Activated B cell treated with CpG ODN at 0.5 μM for 24 hours (primary cell): ENCODE measurements around the gene TEX11. TPM values are rescaled to one million over a fixed set of nuclear protein-coding genes. Genes with fewer than 3 reads are reported as not detected.

Experiments used
- ATAC-seq: fragments of 200-7000 bp; cut with Tn5 transposase; one replicate; pipeline ENCODE4 v1.10.0; 2021; ENCODE audit warnings: low read depth, mild to moderate bottlenecking, moderate library complexity
- CTCF ChIA-PET: fragments of 350-600 bp; sonication (Branson Sonifier 250); formaldehyde crosslinking; loops from one replicate; lab custom pipeline; 2021; ENCODE audit warnings: antibody characterized with exemption; lab: Charles Lee
- POLR2A ChIA-PET: fragments of 350-600 bp; sonication (Branson Sonifier 250); formaldehyde crosslinking; loops from one replicate; lab custom pipeline; 2021; ENCODE audit warnings: antibody characterized with exemption; lab: Charles Lee
- DNase-seq: peaks from one replicate; pipeline ENCODE4 v3.0.0; 2022
- H3K27ac Mint-ChIP-seq: one replicate; pipeline ENCODE4 v1.8.0; 2020; ENCODE audit warnings: mixed read lengths
- H3K27me3 Mint-ChIP-seq: one replicate; pipeline ENCODE4 v1.8.0; 2021; ENCODE audit warnings: mixed read lengths
- H3K36me3 Mint-ChIP-seq: one replicate; pipeline ENCODE4 v1.8.0; 2021; ENCODE audit warnings: low read depth, mixed read lengths
- H3K4me1 Mint-ChIP-seq: one replicate; pipeline ENCODE4 v1.8.0; 2021; ENCODE audit warnings: mixed read lengths
- H3K4me3 Mint-ChIP-seq: one replicate; pipeline ENCODE4 v1.8.0; 2020; ENCODE audit warnings: mild to moderate bottlenecking, mixed read lengths
- H3K9me3 Mint-ChIP-seq: one replicate; pipeline ENCODE4 v1.8.0; 2020; ENCODE audit warnings: mixed read lengths
- intact Hi-C: fragments of 100-400 bp; cut with micrococcal nuclease; formaldehyde crosslinking; loops from one replicate; pipeline ENCODE4 v1.15.1; 2024
- total RNA-seq: library from RNA; stranded (reverse); gene quantifications from 2 replicates; pipeline ENCODE4 v1.2.3, GENCODE V29; 2022
- TF ChIP-seq, protein P1 (sequence below): fragments of 200-600 bp; IDR thresholded peaks from one replicate; pipeline ENCODE4 v1.8.0; 2022; ENCODE audit warnings: antibody characterized with exemption, mild to moderate bottlenecking

Gene TEX11
- total RNA-seq, 1 donor from 2014 or later, result not detected

DNA sequence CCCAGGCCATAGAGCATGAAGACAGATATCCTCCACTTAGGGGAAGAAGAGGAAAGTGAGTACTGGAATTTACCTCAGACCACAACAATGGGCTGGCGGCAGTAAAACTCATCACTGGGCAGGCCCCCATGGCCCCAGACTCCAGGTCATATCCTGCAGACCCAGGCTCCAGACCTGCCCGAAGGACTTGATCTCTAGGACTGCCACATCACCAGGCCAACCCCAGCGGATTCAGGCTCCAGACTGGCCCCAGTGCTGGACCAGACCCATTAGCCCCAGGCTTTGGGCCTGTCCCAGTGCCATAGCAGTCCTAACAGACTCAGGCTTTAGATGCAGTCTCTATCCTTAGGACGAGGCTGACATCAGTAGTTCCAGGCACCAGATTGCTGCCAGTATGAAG, 273.3 kb downstream of the TEX11 start:
- TF ChIP-seq, protein P1, sequence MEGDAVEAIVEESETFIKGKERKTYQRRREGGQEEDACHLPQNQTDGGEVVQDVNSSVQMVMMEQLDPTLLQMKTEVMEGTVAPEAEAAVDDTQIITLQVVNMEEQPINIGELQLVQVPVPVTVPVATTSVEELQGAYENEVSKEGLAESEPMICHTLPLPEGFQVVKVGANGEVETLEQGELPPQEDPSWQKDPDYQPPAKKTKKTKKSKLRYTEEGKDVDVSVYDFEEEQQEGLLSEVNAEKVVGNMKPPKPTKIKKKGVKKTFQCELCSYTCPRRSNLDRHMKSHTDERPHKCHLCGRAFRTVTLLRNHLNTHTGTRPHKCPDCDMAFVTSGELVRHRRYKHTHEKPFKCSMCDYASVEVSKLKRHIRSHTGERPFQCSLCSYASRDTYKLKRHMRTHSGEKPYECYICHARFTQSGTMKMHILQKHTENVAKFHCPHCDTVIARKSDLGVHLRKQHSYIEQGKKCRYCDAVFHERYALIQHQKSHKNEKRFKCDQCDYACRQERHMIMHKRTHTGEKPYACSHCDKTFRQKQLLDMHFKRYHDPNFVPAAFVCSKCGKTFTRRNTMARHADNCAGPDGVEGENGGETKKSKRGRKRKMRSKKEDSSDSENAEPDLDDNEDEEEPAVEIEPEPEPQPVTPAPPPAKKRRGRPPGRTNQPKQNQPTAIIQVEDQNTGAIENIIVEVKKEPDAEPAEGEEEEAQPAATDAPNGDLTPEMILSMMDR, result no peak
- Mint-ChIP-seq H3K27ac (no peak overlapping the region), H3K27me3 (peaks cover 3% of the 10 kb centered on the region), H3K36me3 (no peaks in the 10 kb centered on the region), H3K4me3 (no peak overlapping the region), H3K9me3 (peaks cover 2% of the 10 kb centered on the region), H3K4me1 (no peaks in the 10 kb centered on the region)
- no peak for DNase-seq
- ChIA-PET POLR2A (no interaction called here), CTCF (no interaction called here)
- intact Hi-C loops, result no loop called here
- ATAC-seq, result no peak

DNA sequence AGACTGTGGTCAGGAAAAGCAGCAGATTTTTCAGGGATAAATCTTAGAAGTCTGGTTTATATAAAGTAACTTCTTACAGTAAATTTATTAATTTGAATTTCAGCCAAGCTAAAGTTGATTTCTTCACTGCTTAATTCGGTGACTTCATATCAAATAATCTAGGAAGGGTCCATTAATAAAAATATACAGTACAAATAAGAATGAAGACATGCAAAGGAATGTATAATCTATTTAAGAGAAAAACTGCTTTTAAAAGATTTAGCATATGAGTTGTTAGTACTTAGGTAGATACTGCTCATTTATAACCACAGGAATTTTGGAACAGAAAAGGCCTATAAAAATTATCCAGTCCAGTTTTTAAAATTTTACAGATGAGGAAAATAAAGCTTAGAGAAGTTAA, 286.8 kb downstream of the TEX11 start:
- no peaks in the 10 kb centered on the region for H3K9me3 Mint-ChIP-seq
- CTCF ChIA-PET, result no interaction called here
- TF ChIP-seq, protein P1, result no peak
- DNase-seq (no peak), ATAC-seq (no peak)
- intact Hi-C loops, result no loop called here
- peaks cover 2% of the 10 kb centered on the region for H3K27me3 Mint-ChIP-seq
- no peaks in the 10 kb centered on the region for H3K36me3 Mint-ChIP-seq
- POLR2A ChIA-PET, result no interaction called here
- H3K4me1 Mint-ChIP-seq, result no peaks in the 10 kb centered on the region
- H3K27ac Mint-ChIP-seq, result no peak overlapping the region
- H3K4me3 Mint-ChIP-seq, result no peak overlapping the region

DNA sequence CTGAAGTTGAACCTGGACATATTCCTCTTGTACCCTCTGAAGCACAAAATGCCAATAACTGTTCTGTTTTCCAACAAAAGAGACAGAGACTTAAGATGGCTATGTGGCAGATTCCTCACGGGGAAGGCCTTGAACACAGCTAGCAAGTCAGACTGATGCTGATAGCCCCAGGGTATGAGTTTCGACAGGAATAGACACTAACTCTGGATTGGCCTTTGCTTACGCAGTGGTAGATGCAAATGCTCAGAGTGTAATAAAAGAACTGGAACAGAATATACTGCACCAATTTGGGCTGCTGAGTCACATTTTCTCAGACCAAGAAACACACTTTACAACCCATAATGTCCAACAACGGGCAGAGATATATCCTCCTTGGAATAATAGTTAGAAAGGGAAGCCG, 290.0 kb downstream of the TEX11 start:
- no peak for ATAC-seq

DNA sequence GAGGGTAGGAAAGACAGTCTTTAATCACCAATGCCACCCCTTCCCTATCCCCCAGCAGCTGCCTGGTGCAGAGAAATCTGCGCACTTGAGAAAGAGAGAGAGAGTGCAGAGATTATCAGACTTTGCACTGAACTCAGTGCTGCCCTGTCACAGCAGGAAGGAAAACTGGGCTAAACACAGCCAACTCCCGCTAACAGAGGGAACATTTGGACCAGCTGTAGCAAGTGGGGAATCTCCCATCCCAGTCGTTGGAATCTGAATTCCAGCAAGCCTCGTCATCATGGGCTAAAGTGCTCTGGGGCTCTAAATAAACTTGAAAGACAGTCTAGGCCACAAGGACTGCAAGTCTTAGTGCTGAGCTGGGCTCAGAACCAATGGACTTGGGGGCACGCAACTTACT, 295.2 kb downstream of the TEX11 start:
- peaks cover 2% of the 10 kb centered on the region for H3K27me3 Mint-ChIP-seq
- no peak overlapping the region for H3K27ac Mint-ChIP-seq
- no peaks in the 10 kb centered on the region for H3K9me3 Mint-ChIP-seq
- CTCF ChIA-PET, result no interaction called here
- POLR2A ChIA-PET, result no interaction called here
- no peak for DNase-seq
- H3K4me1 Mint-ChIP-seq, result no peaks in the 10 kb centered on the region
- no peak overlapping the region for H3K4me3 Mint-ChIP-seq
- intact Hi-C loops, result no loop called here
- TF ChIP-seq, protein P1, result no peak
- no peaks in the 10 kb centered on the region for H3K36me3 Mint-ChIP-seq
- ATAC-seq, result no peak

More for the DNA sequence above, 290.0 kb downstream of the TEX11 start:
- TF ChIP-seq, protein P1, result no peak
- peaks cover 2% of the 10 kb centered on the region for H3K27me3 Mint-ChIP-seq
- H3K4me3 Mint-ChIP-seq, result no peak overlapping the region
- intact Hi-C loops, result no loop called here
- DNase-seq, result no peak
- CTCF ChIA-PET, result no interaction called here
- no peaks in the 10 kb centered on the region for H3K36me3 Mint-ChIP-seq
- no peaks in the 10 kb centered on the region for H3K9me3 Mint-ChIP-seq
- POLR2A ChIA-PET, result no interaction called here
- H3K4me1 Mint-ChIP-seq, result no peaks in the 10 kb centered on the region
- H3K27ac Mint-ChIP-seq, result no peak overlapping the region

DNA sequence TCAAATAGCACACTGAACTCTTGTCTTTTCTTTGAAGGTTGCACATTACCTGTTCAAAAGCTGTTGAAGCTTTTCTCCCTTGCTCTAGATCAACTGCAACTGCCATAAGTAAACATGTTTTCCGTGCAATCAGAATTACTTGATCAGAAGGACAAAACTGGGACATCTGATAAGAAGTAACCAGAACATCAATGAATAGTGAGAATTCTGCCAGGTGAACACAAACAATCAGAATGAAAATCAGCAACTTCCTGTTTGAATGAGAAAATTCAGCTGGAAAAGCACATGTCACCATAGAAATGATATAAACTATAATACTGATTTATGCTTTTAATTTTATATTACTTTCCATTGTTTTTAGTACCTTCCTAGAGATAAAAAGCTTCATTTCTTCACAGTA, 303.2 kb downstream of the TEX11 start:
- intact Hi-C loops, result no loop called here
- ATAC-seq (no peak), DNase-seq (no peak)
- Mint-ChIP-seq H3K4me3 (no peak overlapping the region), H3K36me3 (no peaks in the 10 kb centered on the region), H3K9me3 (no peaks in the 10 kb centered on the region), H3K27me3 (no peaks in the 10 kb centered on the region), H3K4me1 (no peaks in the 10 kb centered on the region), H3K27ac (no peak overlapping the region)
- ChIA-PET POLR2A (no interaction called here), CTCF (no interaction called here)
- TF ChIP-seq, protein P1, result no peak
